ENCODE results near the gene BCL2L15.

DNA sequence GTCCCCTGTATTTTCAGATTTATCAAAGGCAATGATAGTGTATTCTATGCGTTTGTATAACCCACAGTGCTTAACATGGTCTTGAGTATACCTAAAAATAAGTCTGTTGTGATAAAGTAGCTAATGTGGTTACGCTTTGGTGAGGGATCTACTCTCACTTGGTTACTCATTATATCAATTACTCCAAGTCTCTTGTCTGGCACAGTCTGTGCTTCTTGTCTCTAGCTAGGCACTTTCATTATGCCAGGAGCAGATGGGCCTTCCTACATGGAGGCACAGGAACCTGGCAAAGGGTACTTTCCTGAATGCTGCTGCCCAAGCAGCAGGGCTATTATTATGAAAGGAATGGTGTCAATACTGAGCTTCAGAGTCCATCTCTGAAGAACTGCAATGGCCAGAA lies 11.7 kb downstream of the BCL2L15 start:
- TF ChIP-seq EZH2 (IDR thresholded peaks at IDR 0.05; ENCODE audit: borderline replicate concordance, low read depth, low read length, severe bottlenecking), result no peak
- TF ChIP-seq, protein P1, sequence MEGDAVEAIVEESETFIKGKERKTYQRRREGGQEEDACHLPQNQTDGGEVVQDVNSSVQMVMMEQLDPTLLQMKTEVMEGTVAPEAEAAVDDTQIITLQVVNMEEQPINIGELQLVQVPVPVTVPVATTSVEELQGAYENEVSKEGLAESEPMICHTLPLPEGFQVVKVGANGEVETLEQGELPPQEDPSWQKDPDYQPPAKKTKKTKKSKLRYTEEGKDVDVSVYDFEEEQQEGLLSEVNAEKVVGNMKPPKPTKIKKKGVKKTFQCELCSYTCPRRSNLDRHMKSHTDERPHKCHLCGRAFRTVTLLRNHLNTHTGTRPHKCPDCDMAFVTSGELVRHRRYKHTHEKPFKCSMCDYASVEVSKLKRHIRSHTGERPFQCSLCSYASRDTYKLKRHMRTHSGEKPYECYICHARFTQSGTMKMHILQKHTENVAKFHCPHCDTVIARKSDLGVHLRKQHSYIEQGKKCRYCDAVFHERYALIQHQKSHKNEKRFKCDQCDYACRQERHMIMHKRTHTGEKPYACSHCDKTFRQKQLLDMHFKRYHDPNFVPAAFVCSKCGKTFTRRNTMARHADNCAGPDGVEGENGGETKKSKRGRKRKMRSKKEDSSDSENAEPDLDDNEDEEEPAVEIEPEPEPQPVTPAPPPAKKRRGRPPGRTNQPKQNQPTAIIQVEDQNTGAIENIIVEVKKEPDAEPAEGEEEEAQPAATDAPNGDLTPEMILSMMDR (IDR thresholded peaks at IDR 0.05; ENCODE audit: borderline replicate concordance, extremely low read depth, low read length, poor library complexity, severe bottlenecking), result no peak
